ENCODE data around the gene IRF2BP2. TPM values are rescaled to one million over a fixed set of nuclear protein-coding genes. Genes with fewer than 3 reads are reported as not detected.

Gene IRF2BP2
- total and polyA plus RNA-seq, 2 of the 13 experiments (the other 11 are each of a cell fraction or from before 2014, with no cell fraction given), result 140 to 147 TPM

DNA sequence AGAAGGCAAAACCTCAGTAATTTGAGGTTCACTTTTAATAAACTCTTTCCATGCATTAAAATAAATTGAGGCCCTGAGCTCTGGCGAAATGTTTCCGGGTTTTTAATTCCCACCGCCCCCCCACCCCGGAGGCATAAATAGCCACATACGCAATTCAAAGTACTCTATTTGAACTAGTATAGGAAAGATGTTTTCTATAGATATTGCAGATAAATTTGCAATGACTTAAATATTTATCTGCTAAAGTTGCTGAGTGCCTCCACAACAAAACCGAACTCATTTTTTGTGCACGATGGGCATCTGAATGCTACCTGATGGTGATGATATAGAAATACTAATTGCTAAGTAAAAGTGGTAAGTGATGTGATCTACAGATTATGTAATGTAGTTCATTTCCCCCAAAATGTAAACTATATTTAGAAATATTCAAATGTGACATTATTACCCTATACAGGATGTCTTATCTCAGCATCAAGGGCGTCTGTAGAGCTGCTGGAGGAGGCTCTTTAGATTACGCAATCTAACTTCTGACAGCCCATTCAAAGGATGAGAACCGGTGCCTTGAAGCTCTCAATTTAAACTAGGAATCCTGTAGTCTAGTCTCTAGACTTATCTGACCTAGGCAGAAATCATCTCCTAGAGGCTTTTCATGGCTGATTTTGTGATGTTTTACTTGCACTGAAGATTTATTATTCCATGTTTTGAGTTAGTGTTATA, 8.5 kb downstream of the IRF2BP2 start (continued):
- TF ChIP-seq ZNF326 (CRISPR knock-in tag; IDR thresholded peaks at IDR 0.05; ENCODE audit: borderline replicate concordance) (no peak), ZNF883 (CRISPR knock-in tag; IDR thresholded peaks at IDR 0.05; ENCODE audit: not compliant biosample characterization) (no peak), ZNF3 (CRISPR knock-in tag; IDR thresholded peaks at IDR 0.05) (no peak), NCOA2 (CRISPR knock-in tag; IDR thresholded peaks at IDR 0.05) (no peak; the same call in 1 of the 2 replicates), TAF1 (CRISPR knock-in tag; IDR thresholded peaks at IDR 0.05) (no peak), FLYWCH1 (CRISPR knock-in tag; IDR thresholded peaks at IDR 0.05) (no peak), AKAP8 (CRISPR knock-in tag; IDR thresholded peaks at IDR 0.05) (no peak), KLF16 (CRISPR knock-in tag; IDR thresholded peaks at IDR 0.05) (peak in 1 of 2 experiments; percentile 32; a peak in 1 of 4 replicates), ZNF674 (CRISPR knock-in tag; IDR thresholded peaks at IDR 0.05; ENCODE audit: low read depth) (no peak), KLF15 (CRISPR knock-in tag; IDR thresholded peaks at IDR 0.05; ENCODE audit: borderline replicate concordance) (no peak), ATF7 (IDR thresholded peaks at IDR 0.05) (0 out of 2 replicates have a peak, but pooled peaks have one; percentile 3), ATF7 (CRISPR knock-in tag; IDR thresholded peaks at IDR 0.05) (no peak), ZNF850 (CRISPR knock-in tag; conservative IDR thresholded peaks at IDR 0.05) (no peak), FOSL1 (CRISPR knock-in tag; IDR thresholded peaks at IDR 0.05; ENCODE audit: borderline replicate concordance) (no peak)
- TF ChIP-seq, protein P1, sequence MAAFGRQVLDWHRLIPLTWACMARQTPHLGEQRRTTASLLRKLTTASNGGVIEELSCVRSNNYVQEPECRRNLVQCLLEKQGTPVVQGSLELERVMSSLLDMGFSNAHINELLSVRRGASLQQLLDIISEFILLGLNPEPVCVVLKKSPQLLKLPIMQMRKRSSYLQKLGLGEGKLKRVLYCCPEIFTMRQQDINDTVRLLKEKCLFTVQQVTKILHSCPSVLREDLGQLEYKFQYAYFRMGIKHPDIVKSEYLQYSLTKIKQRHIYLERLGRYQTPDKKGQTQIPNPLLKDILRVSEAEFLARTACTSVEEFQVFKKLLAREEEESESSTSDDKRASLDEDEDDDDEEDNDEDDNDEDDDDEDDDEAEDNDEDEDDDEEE (CRISPR knock-in tag; IDR thresholded peaks at IDR 0.05), result no peak
- TF ChIP-seq, protein P2, sequence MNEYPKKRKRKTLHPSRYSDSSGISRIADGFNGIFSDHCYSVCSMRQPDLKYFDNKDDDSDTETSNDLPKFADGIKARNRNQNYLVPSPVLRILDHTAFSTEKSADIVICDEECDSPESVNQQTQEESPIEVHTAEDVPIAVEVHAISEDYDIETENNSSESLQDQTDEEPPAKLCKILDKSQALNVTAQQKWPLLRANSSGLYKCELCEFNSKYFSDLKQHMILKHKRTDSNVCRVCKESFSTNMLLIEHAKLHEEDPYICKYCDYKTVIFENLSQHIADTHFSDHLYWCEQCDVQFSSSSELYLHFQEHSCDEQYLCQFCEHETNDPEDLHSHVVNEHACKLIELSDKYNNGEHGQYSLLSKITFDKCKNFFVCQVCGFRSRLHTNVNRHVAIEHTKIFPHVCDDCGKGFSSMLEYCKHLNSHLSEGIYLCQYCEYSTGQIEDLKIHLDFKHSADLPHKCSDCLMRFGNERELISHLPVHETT (CRISPR knock-in tag; conservative IDR thresholded peaks at IDR 0.05), result no peak
- TF ChIP-seq, protein P3, sequence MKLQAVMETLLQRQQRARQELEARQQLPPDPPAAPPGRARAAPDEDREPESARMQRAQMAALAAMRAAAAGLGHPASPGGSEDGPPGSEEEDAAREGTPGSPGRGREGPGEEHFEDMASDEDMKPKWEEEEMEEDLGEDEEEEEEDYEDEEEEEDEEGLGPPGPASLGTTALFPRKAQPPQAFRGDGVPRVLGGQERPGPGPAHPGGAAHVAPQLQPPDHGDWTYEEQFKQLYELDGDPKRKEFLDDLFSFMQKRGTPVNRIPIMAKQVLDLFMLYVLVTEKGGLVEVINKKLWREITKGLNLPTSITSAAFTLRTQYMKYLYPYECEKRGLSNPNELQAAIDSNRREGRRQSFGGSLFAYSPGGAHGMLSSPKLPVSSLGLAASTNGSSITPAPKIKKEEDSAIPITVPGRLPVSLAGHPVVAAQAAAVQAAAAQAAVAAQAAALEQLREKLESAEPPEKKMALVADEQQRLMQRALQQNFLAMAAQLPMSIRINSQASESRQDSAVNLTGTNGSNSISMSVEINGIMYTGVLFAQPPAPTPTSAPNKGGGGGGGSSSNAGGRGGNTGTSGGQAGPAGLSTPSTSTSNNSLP (IDR thresholded peaks at IDR 0.05; ENCODE audit: low read depth, low read length), result no peak
- TF ChIP-seq, protein P4, sequence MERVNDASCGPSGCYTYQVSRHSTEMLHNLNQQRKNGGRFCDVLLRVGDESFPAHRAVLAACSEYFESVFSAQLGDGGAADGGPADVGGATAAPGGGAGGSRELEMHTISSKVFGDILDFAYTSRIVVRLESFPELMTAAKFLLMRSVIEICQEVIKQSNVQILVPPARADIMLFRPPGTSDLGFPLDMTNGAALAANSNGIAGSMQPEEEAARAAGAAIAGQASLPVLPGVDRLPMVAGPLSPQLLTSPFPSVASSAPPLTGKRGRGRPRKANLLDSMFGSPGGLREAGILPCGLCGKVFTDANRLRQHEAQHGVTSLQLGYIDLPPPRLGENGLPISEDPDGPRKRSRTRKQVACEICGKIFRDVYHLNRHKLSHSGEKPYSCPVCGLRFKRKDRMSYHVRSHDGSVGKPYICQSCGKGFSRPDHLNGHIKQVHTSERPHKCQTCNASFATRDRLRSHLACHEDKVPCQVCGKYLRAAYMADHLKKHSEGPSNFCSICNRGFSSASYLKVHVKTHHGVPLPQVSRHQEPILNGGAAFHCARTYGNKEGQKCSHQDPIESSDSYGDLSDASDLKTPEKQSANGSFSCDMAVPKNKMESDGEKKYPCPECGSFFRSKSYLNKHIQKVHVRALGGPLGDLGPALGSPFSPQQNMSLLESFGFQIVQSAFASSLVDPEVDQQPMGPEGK (CRISPR knock-in tag; IDR thresholded peaks at IDR 0.05), result no peak
- TF ChIP-seq, protein P5, sequence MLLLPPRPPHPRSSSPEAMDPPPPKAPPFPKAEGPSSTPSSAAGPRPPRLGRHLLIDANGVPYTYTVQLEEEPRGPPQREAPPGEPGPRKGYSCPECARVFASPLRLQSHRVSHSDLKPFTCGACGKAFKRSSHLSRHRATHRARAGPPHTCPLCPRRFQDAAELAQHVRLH (CRISPR knock-in tag; IDR thresholded peaks at IDR 0.05; ENCODE audit: borderline replicate concordance, low read depth), result no peak
- TF ChIP-seq, protein P6, sequence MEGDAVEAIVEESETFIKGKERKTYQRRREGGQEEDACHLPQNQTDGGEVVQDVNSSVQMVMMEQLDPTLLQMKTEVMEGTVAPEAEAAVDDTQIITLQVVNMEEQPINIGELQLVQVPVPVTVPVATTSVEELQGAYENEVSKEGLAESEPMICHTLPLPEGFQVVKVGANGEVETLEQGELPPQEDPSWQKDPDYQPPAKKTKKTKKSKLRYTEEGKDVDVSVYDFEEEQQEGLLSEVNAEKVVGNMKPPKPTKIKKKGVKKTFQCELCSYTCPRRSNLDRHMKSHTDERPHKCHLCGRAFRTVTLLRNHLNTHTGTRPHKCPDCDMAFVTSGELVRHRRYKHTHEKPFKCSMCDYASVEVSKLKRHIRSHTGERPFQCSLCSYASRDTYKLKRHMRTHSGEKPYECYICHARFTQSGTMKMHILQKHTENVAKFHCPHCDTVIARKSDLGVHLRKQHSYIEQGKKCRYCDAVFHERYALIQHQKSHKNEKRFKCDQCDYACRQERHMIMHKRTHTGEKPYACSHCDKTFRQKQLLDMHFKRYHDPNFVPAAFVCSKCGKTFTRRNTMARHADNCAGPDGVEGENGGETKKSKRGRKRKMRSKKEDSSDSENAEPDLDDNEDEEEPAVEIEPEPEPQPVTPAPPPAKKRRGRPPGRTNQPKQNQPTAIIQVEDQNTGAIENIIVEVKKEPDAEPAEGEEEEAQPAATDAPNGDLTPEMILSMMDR (CRISPR knock-in tag; IDR thresholded peaks at IDR 0.05), result no peak

All from HepG2 (cell line).